Measurements from ENCODE around the gene PRIMA1.

PRIMA1 gene

DNA sequence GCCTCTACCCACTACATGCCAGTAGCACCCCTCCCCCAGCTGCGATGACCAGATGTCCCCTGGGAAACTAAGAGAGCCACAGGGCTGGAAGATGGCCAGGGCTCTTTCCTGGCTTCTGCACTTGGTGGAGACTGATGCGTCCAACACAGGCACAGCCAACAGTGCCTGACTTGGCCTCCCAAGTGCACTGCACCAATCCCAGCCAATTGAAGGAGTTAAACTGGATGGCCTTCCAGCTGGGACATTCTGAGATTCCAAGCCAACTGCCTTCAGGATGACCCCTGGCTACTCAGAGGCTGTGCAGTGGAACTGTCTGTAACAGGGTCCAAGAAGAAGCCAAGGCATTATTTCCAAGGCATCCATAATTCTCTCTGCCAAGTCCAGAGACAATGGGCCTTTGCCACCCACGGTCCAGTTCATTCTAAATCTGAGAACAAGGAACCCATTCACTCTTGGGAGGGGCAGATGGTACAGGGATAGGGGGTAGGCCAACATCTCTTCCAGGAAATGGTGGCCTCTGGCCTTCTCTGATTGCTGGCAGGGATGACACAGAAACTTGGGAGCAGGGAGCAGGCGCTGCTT lies 35.2 kb downstream of the PRIMA1 start:
- Histone ChIP-seq H4K20me1 (ENCODE audit: insufficient read depth, low read length) (no peaks in the 10 kb centered on the region), H3K27ac (ENCODE audit: low read depth, low read length, poor library complexity, severe bottlenecking) (no peak overlapping the region), H3K4me2 (ENCODE audit: low read length) (no peak overlapping the region), H2AFZ (ENCODE audit: low read length) (no peak overlapping the region), H3K79me2 (ENCODE audit: insufficient read depth, low read length) (no peaks in the 10 kb centered on the region), H3K27me3 (ENCODE audit: insufficient read depth, low read length) (no peaks in the 10 kb centered on the region; the same call in 1 of the 2 replicates), H3K9me3 (ENCODE audit: low read length) (no peaks in the 10 kb centered on the region), H3K9me2 (ENCODE audit: low read depth, low read length) (no peaks in the 10 kb centered on the region), H3K4me3 (ENCODE audit: low read depth, low read length, poor library complexity, severe bottlenecking) (no peak overlapping the region), H3K9ac (ENCODE audit: low read length) (no peak overlapping the region), H3K4me1 (ENCODE audit: insufficient read depth, low read length, severe bottlenecking) (no peaks in the 10 kb centered on the region), H3F3A (ENCODE audit: insufficient read depth, low read length) (no peaks in the 10 kb centered on the region), H3K36me3 (ENCODE audit: insufficient read depth, low read length) (no peaks in the 10 kb centered on the region)
- TF ChIP-seq, protein P1, sequence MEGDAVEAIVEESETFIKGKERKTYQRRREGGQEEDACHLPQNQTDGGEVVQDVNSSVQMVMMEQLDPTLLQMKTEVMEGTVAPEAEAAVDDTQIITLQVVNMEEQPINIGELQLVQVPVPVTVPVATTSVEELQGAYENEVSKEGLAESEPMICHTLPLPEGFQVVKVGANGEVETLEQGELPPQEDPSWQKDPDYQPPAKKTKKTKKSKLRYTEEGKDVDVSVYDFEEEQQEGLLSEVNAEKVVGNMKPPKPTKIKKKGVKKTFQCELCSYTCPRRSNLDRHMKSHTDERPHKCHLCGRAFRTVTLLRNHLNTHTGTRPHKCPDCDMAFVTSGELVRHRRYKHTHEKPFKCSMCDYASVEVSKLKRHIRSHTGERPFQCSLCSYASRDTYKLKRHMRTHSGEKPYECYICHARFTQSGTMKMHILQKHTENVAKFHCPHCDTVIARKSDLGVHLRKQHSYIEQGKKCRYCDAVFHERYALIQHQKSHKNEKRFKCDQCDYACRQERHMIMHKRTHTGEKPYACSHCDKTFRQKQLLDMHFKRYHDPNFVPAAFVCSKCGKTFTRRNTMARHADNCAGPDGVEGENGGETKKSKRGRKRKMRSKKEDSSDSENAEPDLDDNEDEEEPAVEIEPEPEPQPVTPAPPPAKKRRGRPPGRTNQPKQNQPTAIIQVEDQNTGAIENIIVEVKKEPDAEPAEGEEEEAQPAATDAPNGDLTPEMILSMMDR (IDR thresholded peaks at IDR 0.05; ENCODE audit: low read length), result no peak
- no peak for TF ChIP-seq EZH2 (IDR thresholded peaks at IDR 0.05; ENCODE audit: borderline replicate concordance, low read length)

DNA sequence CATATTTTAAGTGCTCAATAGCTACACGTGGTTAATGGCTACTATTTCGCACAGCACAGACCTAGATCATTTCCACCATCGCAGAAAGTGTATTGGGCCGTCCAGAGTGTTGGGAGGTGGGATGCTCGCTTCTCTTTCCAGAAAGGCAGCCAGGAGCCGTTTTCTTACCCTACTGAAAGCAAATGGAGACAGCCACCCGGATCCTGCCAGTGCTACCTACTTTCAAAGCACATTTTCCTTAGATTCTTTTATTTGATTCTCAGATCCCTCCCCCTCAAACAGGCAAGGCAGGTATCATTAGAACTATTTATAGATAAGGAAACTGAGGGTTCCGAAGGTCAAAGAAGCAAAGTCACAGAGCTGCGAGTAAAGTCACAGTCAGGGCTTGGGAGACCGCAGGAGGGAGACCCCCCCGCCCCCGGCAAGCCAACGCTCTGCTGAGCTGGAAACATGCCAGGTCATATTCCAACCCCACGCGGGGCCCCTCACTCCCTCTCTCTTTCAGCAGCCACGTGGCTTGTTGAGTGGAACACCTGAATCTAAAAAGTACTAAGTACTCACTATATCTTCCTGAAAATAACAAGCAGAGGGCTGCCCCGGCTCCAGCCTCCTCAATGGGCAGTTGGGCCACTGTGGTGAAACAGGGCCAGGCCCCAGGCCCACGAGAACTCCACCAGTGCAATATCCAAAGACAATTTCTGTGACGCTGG lies 36.2 kb downstream of the PRIMA1 start:
- H3K27me3 ChIP-seq (ENCODE audit: insufficient read depth, low read length), result no peaks in the 10 kb centered on the region; the same call in 1 of the 2 replicates
- no peak overlapping the region for H3K4me3 ChIP-seq (ENCODE audit: low read depth, low read length, poor library complexity, severe bottlenecking)
- no peaks in the 10 kb centered on the region for H3K36me3 ChIP-seq (ENCODE audit: insufficient read depth, low read length)
- no peak overlapping the region for H3K4me2 ChIP-seq (ENCODE audit: low read length)
- H3F3A ChIP-seq (ENCODE audit: insufficient read depth, low read length), result no peaks in the 10 kb centered on the region
- H3K9me2 ChIP-seq (ENCODE audit: low read depth, low read length), result no peaks in the 10 kb centered on the region
- no peaks in the 10 kb centered on the region for H4K20me1 ChIP-seq (ENCODE audit: insufficient read depth, low read length)
- no peaks in the 10 kb centered on the region for H3K4me1 ChIP-seq (ENCODE audit: insufficient read depth, low read length, severe bottlenecking)
- H3K9ac ChIP-seq (ENCODE audit: low read length), result no peak overlapping the region
- H3K9me3 ChIP-seq (ENCODE audit: low read length), result no peaks in the 10 kb centered on the region
- TF ChIP-seq, protein P1 (IDR thresholded peaks at IDR 0.05; ENCODE audit: low read length), result no peak
- TF ChIP-seq EZH2 (IDR thresholded peaks at IDR 0.05; ENCODE audit: borderline replicate concordance, low read length), result no peak
- no peaks in the 10 kb centered on the region for H3K79me2 ChIP-seq (ENCODE audit: insufficient read depth, low read length)
- no peak overlapping the region for H2AFZ ChIP-seq (ENCODE audit: low read length)
- no peak overlapping the region for H3K27ac ChIP-seq (ENCODE audit: low read depth, low read length, poor library complexity, severe bottlenecking)

DNA sequence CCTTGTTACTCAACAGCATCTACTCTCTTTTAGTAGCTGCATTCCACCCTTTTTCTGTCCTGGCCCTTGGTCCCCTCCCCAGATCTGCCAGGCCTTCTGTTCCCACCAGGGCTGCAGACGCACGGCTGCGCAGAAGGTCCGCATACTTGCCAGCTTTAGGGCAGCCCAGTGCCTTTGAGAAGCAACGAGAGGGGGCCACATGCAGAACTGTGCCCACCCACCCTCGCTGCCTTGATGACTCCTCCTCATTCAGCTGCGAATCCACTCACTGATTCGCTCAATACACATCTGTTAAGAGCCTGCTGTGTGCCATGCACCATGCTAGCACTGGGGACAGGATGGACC lies 39.2 kb downstream of the PRIMA1 start:
- TF ChIP-seq EZH2 (IDR thresholded peaks at IDR 0.05; ENCODE audit: borderline replicate concordance, low read length), result no peak
- Histone ChIP-seq H2AFZ (ENCODE audit: low read length) (no peak overlapping the region), H3K27me3 (ENCODE audit: insufficient read depth, low read length) (no peaks in the 10 kb centered on the region), H3K36me3 (ENCODE audit: insufficient read depth, low read length) (no peaks in the 10 kb centered on the region), H3K4me2 (ENCODE audit: low read length) (no peak overlapping the region), H4K20me1 (ENCODE audit: insufficient read depth, low read length) (no peaks in the 10 kb centered on the region), H3K79me2 (ENCODE audit: insufficient read depth, low read length) (no peaks in the 10 kb centered on the region), H3K9ac (ENCODE audit: low read length) (no peak overlapping the region), H3K9me2 (ENCODE audit: low read depth, low read length) (no peaks in the 10 kb centered on the region), H3K4me1 (ENCODE audit: insufficient read depth, low read length, severe bottlenecking) (no peaks in the 10 kb centered on the region), H3K27ac (ENCODE audit: low read depth, low read length, poor library complexity, severe bottlenecking) (no peak overlapping the region), H3K4me3 (ENCODE audit: low read depth, low read length, poor library complexity, severe bottlenecking) (no peak overlapping the region), H3K9me3 (ENCODE audit: low read length) (no peaks in the 10 kb centered on the region), H3F3A (ENCODE audit: insufficient read depth, low read length) (no peaks in the 10 kb centered on the region)
